ENCODE measurements around the gene CHSY3. TPM values are rescaled to one million over a fixed set of nuclear protein-coding genes. Genes with fewer than 3 reads are reported as not detected.

The CHSY3 gene
- total and polyA plus RNA-seq, 4 donors: 0.40 to 7.7 (median 2.1) TPM

GRCh38 chr5:130109152-130109551 lies 204.9 kb downstream of the CHSY3 start:
- H3K4me1 ChIP-seq (ENCODE audit: control insufficient read depth in 4 of 4, insufficient read depth in 4 of 4, low read length in 3 of 4): no peaks in the 10 kb centered on the region
- H3K4me3 ChIP-seq (ENCODE audit: low read depth in 1 of 3, low read length in 3 of 3): no peak overlapping the region
- WGBS: 32% methylated on average over 1 of the region's 1 CpG
- H3K27me3 ChIP-seq (ENCODE audit: control insufficient read depth in 4 of 4, insufficient read depth in 4 of 4, low read length in 3 of 4): no peaks in the 10 kb centered on the region
- no peak overlapping the region for H3K27ac ChIP-seq (ENCODE audit: low read depth in 1 of 2, low read length in 2 of 2)
- no peak for TF ChIP-seq HNF4A (conservative IDR thresholded peaks at IDR 0.05)
- no peak for TF ChIP-seq RXRA (IDR thresholded peaks at IDR 0.05)
- no peak for TF ChIP-seq ATF3 (IDR thresholded peaks at IDR 0.05)
- no peak for TF ChIP-seq GABPA (IDR thresholded peaks at IDR 0.05 in 1 of 2, conservative IDR thresholded peaks at IDR 0.05 in 1 of 2)
- TF ChIP-seq RAD21 (IDR thresholded peaks at IDR 0.05): peak; percentile 70 to 78
- TF ChIP-seq HNF4G (IDR thresholded peaks at IDR 0.05): no peak
- TF ChIP-seq, protein P1, sequence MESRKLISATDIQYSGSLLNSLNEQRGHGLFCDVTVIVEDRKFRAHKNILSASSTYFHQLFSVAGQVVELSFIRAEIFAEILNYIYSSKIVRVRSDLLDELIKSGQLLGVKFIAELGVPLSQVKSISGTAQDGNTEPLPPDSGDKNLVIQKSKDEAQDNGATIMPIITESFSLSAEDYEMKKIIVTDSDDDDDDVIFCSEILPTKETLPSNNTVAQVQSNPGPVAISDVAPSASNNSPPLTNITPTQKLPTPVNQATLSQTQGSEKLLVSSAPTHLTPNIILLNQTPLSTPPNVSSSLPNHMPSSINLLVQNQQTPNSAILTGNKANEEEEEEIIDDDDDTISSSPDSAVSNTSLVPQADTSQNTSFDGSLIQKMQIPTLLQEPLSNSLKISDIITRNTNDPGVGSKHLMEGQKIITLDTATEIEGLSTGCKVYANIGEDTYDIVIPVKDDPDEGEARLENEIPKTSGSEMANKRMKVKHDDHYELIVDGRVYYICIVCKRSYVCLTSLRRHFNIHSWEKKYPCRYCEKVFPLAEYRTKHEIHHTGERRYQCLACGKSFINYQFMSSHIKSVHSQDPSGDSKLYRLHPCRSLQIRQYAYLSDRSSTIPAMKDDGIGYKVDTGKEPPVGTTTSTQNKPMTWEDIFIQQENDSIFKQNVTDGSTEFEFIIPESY (IDR thresholded peaks at IDR 0.05): no peak
- TF ChIP-seq, protein P2, sequence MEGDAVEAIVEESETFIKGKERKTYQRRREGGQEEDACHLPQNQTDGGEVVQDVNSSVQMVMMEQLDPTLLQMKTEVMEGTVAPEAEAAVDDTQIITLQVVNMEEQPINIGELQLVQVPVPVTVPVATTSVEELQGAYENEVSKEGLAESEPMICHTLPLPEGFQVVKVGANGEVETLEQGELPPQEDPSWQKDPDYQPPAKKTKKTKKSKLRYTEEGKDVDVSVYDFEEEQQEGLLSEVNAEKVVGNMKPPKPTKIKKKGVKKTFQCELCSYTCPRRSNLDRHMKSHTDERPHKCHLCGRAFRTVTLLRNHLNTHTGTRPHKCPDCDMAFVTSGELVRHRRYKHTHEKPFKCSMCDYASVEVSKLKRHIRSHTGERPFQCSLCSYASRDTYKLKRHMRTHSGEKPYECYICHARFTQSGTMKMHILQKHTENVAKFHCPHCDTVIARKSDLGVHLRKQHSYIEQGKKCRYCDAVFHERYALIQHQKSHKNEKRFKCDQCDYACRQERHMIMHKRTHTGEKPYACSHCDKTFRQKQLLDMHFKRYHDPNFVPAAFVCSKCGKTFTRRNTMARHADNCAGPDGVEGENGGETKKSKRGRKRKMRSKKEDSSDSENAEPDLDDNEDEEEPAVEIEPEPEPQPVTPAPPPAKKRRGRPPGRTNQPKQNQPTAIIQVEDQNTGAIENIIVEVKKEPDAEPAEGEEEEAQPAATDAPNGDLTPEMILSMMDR (IDR thresholded peaks at IDR 0.05; ENCODE audit: low read depth, low read length, missing input control): peak; percentile 31
- TF ChIP-seq JUND (IDR thresholded peaks at IDR 0.05): no peak
- no peak overlapping the region for H3K9ac ChIP-seq (ENCODE audit: low read depth in 1 of 2, low read length in 2 of 2)
- no peak for DNase-seq (ENCODE audit: low spot score)
- H3K36me3 ChIP-seq (ENCODE audit: control insufficient read depth in 4 of 4, insufficient read depth in 3 of 4, low read depth in 1 of 4, low read length in 3 of 4): no peaks in the 10 kb centered on the region
- no peaks in the 10 kb centered on the region for H3K9me3 ChIP-seq (ENCODE audit: control insufficient read depth in 4 of 4, low read length in 3 of 4)

DNA sequence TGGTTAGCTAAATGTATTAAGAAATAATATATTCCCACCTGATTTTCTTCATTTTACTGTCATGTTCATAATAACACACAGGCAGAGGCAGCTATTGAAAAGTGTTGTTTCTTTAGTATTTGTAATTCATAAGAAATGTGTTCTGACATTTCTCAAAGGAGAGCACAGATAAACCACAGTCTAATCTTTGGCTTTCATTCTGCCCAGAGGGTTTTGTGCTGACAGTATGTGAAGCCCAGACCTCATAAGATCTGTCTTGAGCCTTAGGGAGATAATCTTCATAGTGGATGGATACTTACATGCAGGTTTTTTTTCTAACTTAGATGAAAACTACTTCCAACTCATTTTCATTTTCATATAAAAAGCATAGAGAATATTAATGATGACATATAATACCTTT lies 206.1 kb downstream of the CHSY3 start:
- no peak for DNase-seq (ENCODE audit: low spot score)
- no peak overlapping the region for H3K9ac ChIP-seq (ENCODE audit: low read depth in 1 of 2, low read length in 2 of 2)
- H3K27me3 ChIP-seq (ENCODE audit: control insufficient read depth in 4 of 4, insufficient read depth in 4 of 4, low read length in 3 of 4): no peaks in the 10 kb centered on the region
- H3K27ac ChIP-seq (ENCODE audit: low read depth in 1 of 2, low read length in 2 of 2): no peak overlapping the region
- H3K9me3 ChIP-seq (ENCODE audit: control insufficient read depth in 4 of 4, low read length in 3 of 4): no peaks in the 10 kb centered on the region
- H3K4me3 ChIP-seq (ENCODE audit: low read depth in 1 of 3, low read length in 3 of 3): no peak overlapping the region
- no peaks in the 10 kb centered on the region for H3K4me1 ChIP-seq (ENCODE audit: control insufficient read depth in 4 of 4, insufficient read depth in 4 of 4, low read length in 3 of 4)
- H3K36me3 ChIP-seq (ENCODE audit: control insufficient read depth in 4 of 4, insufficient read depth in 3 of 4, low read depth in 1 of 4, low read length in 3 of 4): no peaks in the 10 kb centered on the region
- TF ChIP-seq YY1 (IDR thresholded peaks at IDR 0.05) (no peak), RXRA (IDR thresholded peaks at IDR 0.05) (no peak), GABPA (IDR thresholded peaks at IDR 0.05 in 1 of 2, conservative IDR thresholded peaks at IDR 0.05 in 1 of 2) (no peak), EGR1 (IDR thresholded peaks at IDR 0.05; ENCODE audit: low read depth in 2 of 2) (no peak), FOXA1 (IDR thresholded peaks at IDR 0.05) (no peak), HNF4A (conservative IDR thresholded peaks at IDR 0.05) (no peak), NR2F2 (IDR thresholded peaks at IDR 0.05) (no peak), FOXA2 (IDR thresholded peaks at IDR 0.05) (no peak), RAD21 (IDR thresholded peaks at IDR 0.05) (no peak), SP1 (IDR thresholded peaks at IDR 0.05) (no peak), ATF3 (IDR thresholded peaks at IDR 0.05) (no peak), MAX (IDR thresholded peaks at IDR 0.05) (no peak), REST (IDR thresholded peaks at IDR 0.05) (no peak), JUND (IDR thresholded peaks at IDR 0.05) (no peak), HNF4G (IDR thresholded peaks at IDR 0.05) (no peak), TAF1 (conservative IDR thresholded peaks at IDR 0.05) (no peak)
- TF ChIP-seq, protein P1 (IDR thresholded peaks at IDR 0.05): no peak
- TF ChIP-seq, protein P2 (IDR thresholded peaks at IDR 0.05; ENCODE audit: low read depth, low read length, missing input control): no peak

All from liver (tissue), 9 donors.